Measurements from ENCODE around the gene PEPD.
"Not testable (repeated sequence)": the region's sequence is repeated elsewhere in the genome, so short reads cannot be mapped to it uniquely, and the experiment has no call there.

Gene PEPD

DNA sequence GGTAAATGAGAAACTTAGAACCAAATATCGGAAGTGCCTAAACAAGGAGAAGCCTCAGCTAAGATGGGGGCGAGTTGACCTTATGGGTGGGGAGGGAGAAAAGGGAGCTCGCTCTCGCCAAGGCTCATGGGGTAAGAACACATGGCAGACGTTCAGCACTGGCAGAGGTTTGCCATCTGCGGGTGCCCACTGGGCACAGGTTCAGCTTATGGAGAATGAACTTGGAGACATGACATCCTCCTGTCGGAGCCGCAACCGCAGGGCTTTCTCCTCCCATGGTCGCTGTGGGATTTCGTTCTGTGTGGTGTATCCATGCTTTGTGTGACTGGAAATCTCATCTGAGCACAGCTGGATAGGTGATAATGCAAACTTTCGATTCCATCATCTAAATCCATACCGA, 36.1 kb upstream of the PEPD start:
- no peak for DNase-seq
- no peaks in the 10 kb centered on the region for H3K9me2 ChIP-seq (replicated peaks; ENCODE audit: insufficient read depth, low read length)
- no peak overlapping the region for H3K27ac ChIP-seq (ENCODE audit: low read length)
- no peaks in the 10 kb centered on the region for H3K9me3 ChIP-seq (replicated peaks; ENCODE audit: insufficient read depth, low read length)
- H3K4me2 ChIP-seq (ENCODE audit: low read depth, low read length): no peak overlapping the region
- H3K36me3 ChIP-seq (replicated peaks; ENCODE audit: insufficient read depth, low read length): no peaks in the 10 kb centered on the region
- H3K79me2 ChIP-seq (ENCODE audit: low read length): no peaks in the 10 kb centered on the region
- H3K4me3 ChIP-seq (ENCODE audit: low read length): no peak overlapping the region
- no peaks in the 10 kb centered on the region for H3F3A ChIP-seq (ENCODE audit: insufficient read depth, low read length)
- H2AFZ ChIP-seq (ENCODE audit: low read length): no peak overlapping the region
- H3K27me3 ChIP-seq (replicated peaks; ENCODE audit: insufficient read depth, low read length): peaks cover 31% of the 10 kb centered on the region
- TF ChIP-seq, protein P1, sequence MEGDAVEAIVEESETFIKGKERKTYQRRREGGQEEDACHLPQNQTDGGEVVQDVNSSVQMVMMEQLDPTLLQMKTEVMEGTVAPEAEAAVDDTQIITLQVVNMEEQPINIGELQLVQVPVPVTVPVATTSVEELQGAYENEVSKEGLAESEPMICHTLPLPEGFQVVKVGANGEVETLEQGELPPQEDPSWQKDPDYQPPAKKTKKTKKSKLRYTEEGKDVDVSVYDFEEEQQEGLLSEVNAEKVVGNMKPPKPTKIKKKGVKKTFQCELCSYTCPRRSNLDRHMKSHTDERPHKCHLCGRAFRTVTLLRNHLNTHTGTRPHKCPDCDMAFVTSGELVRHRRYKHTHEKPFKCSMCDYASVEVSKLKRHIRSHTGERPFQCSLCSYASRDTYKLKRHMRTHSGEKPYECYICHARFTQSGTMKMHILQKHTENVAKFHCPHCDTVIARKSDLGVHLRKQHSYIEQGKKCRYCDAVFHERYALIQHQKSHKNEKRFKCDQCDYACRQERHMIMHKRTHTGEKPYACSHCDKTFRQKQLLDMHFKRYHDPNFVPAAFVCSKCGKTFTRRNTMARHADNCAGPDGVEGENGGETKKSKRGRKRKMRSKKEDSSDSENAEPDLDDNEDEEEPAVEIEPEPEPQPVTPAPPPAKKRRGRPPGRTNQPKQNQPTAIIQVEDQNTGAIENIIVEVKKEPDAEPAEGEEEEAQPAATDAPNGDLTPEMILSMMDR (IDR thresholded peaks at IDR 0.05; ENCODE audit: low read length): no peak
- TF ChIP-seq EZH2phosphoT487 (IDR thresholded peaks at IDR 0.05; ENCODE audit: low read length) (no peak), EZH2 (optimal IDR thresholded peaks at IDR 0.05; ENCODE audit: low read depth, low read length) (no peak)
- no peak overlapping the region for H3K9ac ChIP-seq (ENCODE audit: low read length)
- no peaks in the 10 kb centered on the region for H3K4me1 ChIP-seq (ENCODE audit: low read length)
- no peaks in the 10 kb centered on the region for H4K20me1 ChIP-seq (ENCODE audit: insufficient read depth, low read length)

- Histone ChIP-seq H2AFZ (ENCODE audit: low read length) (no peak overlapping the region), H3K9me3 (replicated peaks; ENCODE audit: insufficient read depth, low read length) (no peaks in the 10 kb centered on the region), H3K79me2 (ENCODE audit: low read length) (no peaks in the 10 kb centered on the region), H3K9ac (ENCODE audit: low read length) (no peak overlapping the region), H3K27me3 (replicated peaks; ENCODE audit: insufficient read depth, low read length) (peaks cover 26% of the 10 kb centered on the region), H3K4me2 (ENCODE audit: low read depth, low read length) (no peak overlapping the region), H3F3A (ENCODE audit: insufficient read depth, low read length) (no peaks in the 10 kb centered on the region), H3K4me1 (ENCODE audit: low read length) (no peaks in the 10 kb centered on the region), H3K36me3 (replicated peaks; ENCODE audit: insufficient read depth, low read length) (no peaks in the 10 kb centered on the region), H3K9me2 (replicated peaks; ENCODE audit: insufficient read depth, low read length) (no peaks in the 10 kb centered on the region), H3K4me3 (ENCODE audit: low read length) (no peak overlapping the region), H4K20me1 (ENCODE audit: insufficient read depth, low read length) (no peaks in the 10 kb centered on the region), H3K27ac (ENCODE audit: low read length) (no peak overlapping the region)
- DNase-seq: no peak
- TF ChIP-seq, protein P1 (IDR thresholded peaks at IDR 0.05; ENCODE audit: low read length): no peak
- TF ChIP-seq EZH2 (optimal IDR thresholded peaks at IDR 0.05; ENCODE audit: low read depth, low read length) (no peak), EZH2phosphoT487 (IDR thresholded peaks at IDR 0.05; ENCODE audit: low read length) (no peak)
Observed at GRCh38 chr19:33557196-33557595, 35.6 kb upstream of the PEPD start.

- DNase-seq: no peak
- H3K79me2 ChIP-seq (ENCODE audit: low read length): no peaks in the 10 kb centered on the region
- H3F3A ChIP-seq (ENCODE audit: insufficient read depth, low read length): no peaks in the 10 kb centered on the region
- H3K36me3 ChIP-seq (replicated peaks; ENCODE audit: insufficient read depth, low read length): no peaks in the 10 kb centered on the region
- no peaks in the 10 kb centered on the region for H3K9me3 ChIP-seq (replicated peaks; ENCODE audit: insufficient read depth, low read length)
- H3K4me1 ChIP-seq (ENCODE audit: low read length): no peaks in the 10 kb centered on the region
- no peak for TF ChIP-seq EZH2 (optimal IDR thresholded peaks at IDR 0.05; ENCODE audit: low read depth, low read length)
- TF ChIP-seq, protein P1 (IDR thresholded peaks at IDR 0.05; ENCODE audit: low read length): no peak
- no peak for TF ChIP-seq EZH2phosphoT487 (IDR thresholded peaks at IDR 0.05; ENCODE audit: low read length)
- H2AFZ ChIP-seq (ENCODE audit: low read length): no peak overlapping the region
- H4K20me1 ChIP-seq (ENCODE audit: insufficient read depth, low read length): no peaks in the 10 kb centered on the region
- H3K9ac ChIP-seq (ENCODE audit: low read length): no peak overlapping the region
- no peak overlapping the region for H3K4me2 ChIP-seq (ENCODE audit: low read depth, low read length)
- H3K4me3 ChIP-seq (ENCODE audit: low read length): no peak overlapping the region
- H3K9me2 ChIP-seq (replicated peaks; ENCODE audit: insufficient read depth, low read length): no peaks in the 10 kb centered on the region
- no peak overlapping the region for H3K27ac ChIP-seq (ENCODE audit: low read length)
- peaks cover 25% of the 10 kb centered on the region for H3K27me3 ChIP-seq (replicated peaks; ENCODE audit: insufficient read depth, low read length)
Observed at GRCh38 chr19:33556261-33556660, 34.7 kb upstream of the PEPD start.

DNA sequence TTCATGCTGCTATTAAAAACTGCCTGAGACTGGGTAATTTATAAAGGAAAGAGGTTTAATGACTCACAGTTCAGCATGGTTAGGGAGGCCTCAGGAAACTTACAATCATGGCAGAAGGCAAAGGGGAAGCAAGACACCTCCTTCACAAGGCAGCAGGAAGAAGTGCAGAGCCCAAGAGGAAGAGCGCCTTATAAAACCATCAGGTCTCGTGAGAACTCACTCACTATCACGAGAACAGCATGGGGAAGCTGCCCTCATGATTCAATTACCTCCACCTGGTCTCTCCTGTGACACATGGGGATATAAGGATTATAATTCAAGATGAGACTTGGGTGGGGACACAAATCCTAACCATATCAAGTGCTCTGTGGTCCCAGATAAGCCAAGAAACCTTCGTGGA, 34.1 kb upstream of the PEPD start:
- not testable (repeated sequence) for H3K27ac ChIP-seq (ENCODE audit: low read length); H3K4me2 ChIP-seq (ENCODE audit: low read depth, low read length); H3K4me3 ChIP-seq (ENCODE audit: low read length); H2AFZ ChIP-seq (ENCODE audit: low read length); DNase-seq; H3K9ac ChIP-seq (ENCODE audit: low read length); H3K9me2 ChIP-seq (replicated peaks; ENCODE audit: insufficient read depth, low read length); H3K9me3 ChIP-seq (replicated peaks; ENCODE audit: insufficient read depth, low read length); H3K36me3 ChIP-seq (replicated peaks; ENCODE audit: insufficient read depth, low read length); H3K79me2 ChIP-seq (ENCODE audit: low read length); H3K4me1 ChIP-seq (ENCODE audit: low read length); H3F3A ChIP-seq (ENCODE audit: insufficient read depth, low read length); H4K20me1 ChIP-seq (ENCODE audit: insufficient read depth, low read length)
- peaks cover 25% of the 10 kb centered on the region for H3K27me3 ChIP-seq (replicated peaks; ENCODE audit: insufficient read depth, low read length)
